ENCODE measurements around the gene KLHL21.

DNA sequence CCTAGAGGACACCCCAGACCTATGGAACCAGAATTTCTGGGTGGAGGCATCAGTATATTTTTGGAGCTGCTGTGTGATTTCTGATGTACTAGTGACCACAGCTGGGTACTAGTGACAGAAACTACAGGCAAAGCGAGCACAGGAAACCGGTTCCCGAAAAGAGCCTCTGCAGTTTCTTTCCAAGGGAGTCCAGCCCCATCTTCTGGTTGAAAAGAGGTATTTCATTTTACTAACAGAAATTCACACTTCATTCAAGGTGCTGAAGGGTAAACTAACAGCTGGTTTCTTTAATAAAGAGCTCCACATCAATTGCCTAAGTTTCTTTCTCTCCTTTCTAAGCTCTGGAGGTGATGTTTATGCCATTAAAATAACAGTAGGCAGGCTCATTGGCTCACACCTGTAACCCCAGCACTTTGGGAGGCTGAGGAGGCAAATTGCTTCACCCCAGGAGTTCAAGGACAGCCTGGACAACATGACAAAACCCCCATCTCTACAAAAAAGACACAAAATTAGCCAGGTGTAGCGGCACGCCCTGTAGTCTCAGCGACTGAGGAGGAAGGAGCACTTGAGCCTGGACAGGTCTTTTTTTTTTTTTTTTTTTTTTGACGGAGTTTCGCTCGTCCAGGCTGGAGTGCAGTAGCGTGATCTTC lies 44.0 kb upstream of the KLHL21 start:
- no peak for TF ChIP-seq EZH2 (IDR thresholded peaks at IDR 0.05; ENCODE audit: borderline replicate concordance, low read depth, low read length, severe bottlenecking)
- TF ChIP-seq CTCF (IDR thresholded peaks at IDR 0.05; ENCODE audit: borderline replicate concordance, extremely low read depth, low read length, poor library complexity, severe bottlenecking), result peak; percentile 60

Data from DND-41 (cell line).